GM23338 (cell line): ENCODE data around the gene NCS1. TPM values are rescaled to one million over a fixed set of nuclear protein-coding genes. Genes with fewer than 3 reads are reported as not detected.

Source experiments
- ATAC-seq: fragments of 200-7000 bp; cut with Tn5 transposase; 3 replicates; pipeline ENCODE4 v1.9.1; 2020
- DNase-seq: peaks from one replicate; pipeline ENCODE4 v3.0.0-alpha.2; 2015; ENCODE audit warnings: low spot score
- H2AFZ ChIP-seq: fragments of 200-600 bp; sonication (generic); 2 replicates; pipeline ENCODE4 v1.8.0; 2016; ENCODE audit warnings: antibody characterized with exemption, mild to moderate bottlenecking, moderate library complexity
- H3F3A ChIP-seq: fragments of 200-600 bp; sonication (generic); replicated peaks from 2 replicates; pipeline ENCODE4 v1.8.0; 2017; ENCODE audit warnings: antibody characterized with exemption, mixed run types, low read depth
- H3K27ac ChIP-seq: fragments of 200-600 bp; sonication (generic); 2 replicates; pipeline ENCODE4 v1.6.1; 2016; ENCODE audit warnings: low read depth
- H3K27me3 ChIP-seq: fragments of 200-600 bp; sonication (generic); 2 replicates; pipeline ENCODE4 v1.8.0; 2016; ENCODE audit warnings: mild to moderate bottlenecking, mixed run types, moderate library complexity; ENCODE audit not compliant: insufficient read depth
- H3K36me3 ChIP-seq: fragments of 200-600 bp; sonication (generic); 2 replicates; pipeline ENCODE4 v1.8.0; 2016; ENCODE audit warnings: mild to moderate bottlenecking; ENCODE audit not compliant: insufficient read depth
- H3K4me1 ChIP-seq: fragments of 200-600 bp; sonication (generic); 2 replicates; pipeline ENCODE4 v1.8.0; 2016; ENCODE audit warnings: mild to moderate bottlenecking, moderate library complexity; ENCODE audit not compliant: insufficient read depth
- H3K4me2 ChIP-seq: fragments of 200-600 bp; sonication (generic); 2 replicates; pipeline ENCODE4 v1.7.1; 2017; ENCODE audit warnings: mixed run types
- H3K4me3 ChIP-seq: fragments of 200-600 bp; sonication (generic); 2 replicates; pipeline ENCODE4 v1.6.1; 2016; ENCODE audit warnings: mixed run types
- H3K79me2 ChIP-seq: fragments of 200-600 bp; sonication (generic); replicated peaks from 2 replicates; pipeline ENCODE4 v1.8.0; 2017; ENCODE audit warnings: mild to moderate bottlenecking; ENCODE audit not compliant: insufficient read depth
- H3K9me2 ChIP-seq: fragments of 200-600 bp; sonication (generic); 2 replicates; pipeline ENCODE4 v1.8.0; 2017; ENCODE audit not compliant: insufficient read depth
- H4K20me1 ChIP-seq: fragments of 200-600 bp; sonication (generic); replicated peaks from 2 replicates; pipeline ENCODE4 v1.8.0; 2017; ENCODE audit warnings: mild to moderate bottlenecking; ENCODE audit not compliant: insufficient read depth
- H3K27ac Mint-ChIP-seq: 2 replicates; pipeline ENCODE4 v1.8.0; 2020; ENCODE audit warnings: inconsistent platforms, mild to moderate bottlenecking, moderate library complexity, mixed read lengths
- H3K27me3 Mint-ChIP-seq: 3 replicates; pipeline ENCODE4 v1.8.0; 2022; ENCODE audit warnings: low read depth, mild to moderate bottlenecking, moderate library complexity, mixed read lengths, inconsistent platforms; ENCODE audit not compliant: insufficient read depth, poor library complexity
- H3K36me3 Mint-ChIP-seq: 3 replicates; pipeline ENCODE4 v1.8.0; 2021; ENCODE audit warnings: low read depth, mild to moderate bottlenecking, inconsistent platforms, moderate library complexity, mixed read lengths
- H3K4me1 Mint-ChIP-seq: 3 replicates; pipeline ENCODE4 v1.8.0; 2020; ENCODE audit warnings: mild to moderate bottlenecking, inconsistent platforms, mixed read lengths
- H3K4me3 Mint-ChIP-seq: 3 replicates; pipeline ENCODE4 v1.8.0; 2021; ENCODE audit warnings: moderate library complexity, mild to moderate bottlenecking, inconsistent platforms, mixed read lengths
- H3K9me3 Mint-ChIP-seq: 3 replicates; pipeline ENCODE4 v1.8.0; 2020; ENCODE audit warnings: moderate library complexity, mild to moderate bottlenecking, inconsistent platforms, mixed read lengths
- CREB1 ChIP-seq: fragments of 250-450 bp; sonication (Bioruptor Pico); IDR thresholded peaks from 2 replicates; pipeline ENCODE4 v1.5.0; 2020; ENCODE audit warnings: low read depth, mild to moderate bottlenecking, moderate library complexity
- CTCF ChIP-seq, 2 experiments: fragments of 200-600 bp in 1 of 2; sonication (generic) in 1 of 2; conservative IDR thresholded peaks; 2 replicates each; pipeline versions ENCODE4 v1.5.1 to v1.6.1; 2016 to 2017; ENCODE audit warnings: antibody characterized with exemption in 2 of 2, low read depth in 2 of 2, mild to moderate bottlenecking in 2 of 2, moderate library complexity in 1 of 2
- EZH2 ChIP-seq: fragments of 200-600 bp; sonication (generic); IDR thresholded peaks from one replicate; pipeline ENCODE4 v1.8.0; 2017; ENCODE audit warnings: antibody characterized with exemption, mild to moderate bottlenecking, low read depth; ENCODE audit not compliant: unreplicated experiment
- POLR2AphosphoS5 ChIP-seq: IDR thresholded peaks from 2 replicates; pipeline ENCODE4 v1.6.1; 2016; ENCODE audit warnings: antibody characterized with exemption, low read depth
- ZNF114 ChIP-seq: fragments of 250-450 bp; sonication (Bioruptor Pico); IDR thresholded peaks from 2 replicates; pipeline ENCODE4 v1.5.0; 2020; ENCODE audit warnings: mild to moderate bottlenecking, moderate library complexity
- ZNF462 ChIP-seq: fragments of 250-450 bp; sonication (Bioruptor Pico); IDR thresholded peaks from 2 replicates; pipeline ENCODE4 v1.5.0; 2020; ENCODE audit warnings: mild to moderate bottlenecking, moderate library complexity
- polyA plus RNA-seq: library from polyadenylated mRNA; unstranded; fragments of >200 nt; fragmentation: Nextera tagmentation; extraction: Ambion mirVana; gene quantifications from 2 replicates; pipeline ENCODE4 v1.2.1, GENCODE V29; 2016
- total RNA-seq: library from RNA; depleted of rRNA; stranded (reverse); fragments of >200 nt; shearing (Covaris generic); gene quantifications from 2 replicates; pipeline ENCODE4 v1.2.3, GENCODE V29; 2014

NCS1 gene
- total and polyA plus RNA-seq, 2 experiments from 2014 or later: 8.2 to 34.3 TPM

GRCh38 chr9:130204341-130204740 lies 32.1 kb downstream of the NCS1 start (continued):
- TF ChIP-seq ZNF462: no peak

- Mint-ChIP-seq H3K27ac (0 out of 2 replicates have a peak overlapping the region, but pooled peaks have one; percentile 64), H3K36me3 (no peaks in the 10 kb centered on the region), H3K4me1 (peaks cover 27% of the 10 kb centered on the region), H3K4me3 (no peak overlapping the region), H3K9me3 (no peaks in the 10 kb centered on the region), H3K27me3 (peaks cover 15% of the 10 kb centered on the region)
- H3F3A ChIP-seq: no peaks in the 10 kb centered on the region
- H3K4me1 ChIP-seq: peaks cover 11% of the 10 kb centered on the region; the same call in 1 of the 2 replicates
- no peaks in the 10 kb centered on the region for H3K79me2 ChIP-seq
- H3K27me3 ChIP-seq: no peaks in the 10 kb centered on the region
- ATAC-seq (no peak), DNase-seq (no peak)
- H3K9me2 ChIP-seq: no peaks in the 10 kb centered on the region
- H2AFZ ChIP-seq: no peak overlapping the region
- no peak overlapping the region for H3K27ac ChIP-seq
- no peaks in the 10 kb centered on the region for H4K20me1 ChIP-seq
- H3K4me2 ChIP-seq: no peak overlapping the region
- no peaks in the 10 kb centered on the region for H3K36me3 ChIP-seq
- no peak overlapping the region for H3K4me3 ChIP-seq
- TF ChIP-seq ZNF114 (CRISPR knock-in tag) (no peak), POLR2AphosphoS5 (no peak), EZH2 (no peak)
These were observed 32.8 kb downstream of the NCS1 start for GRCh38 chr9:130204959-130205358.

- Histone ChIP-seq H3F3A (no peaks in the 10 kb centered on the region), H3K4me1 (peaks cover 11% of the 10 kb centered on the region; the same call in 1 of the 2 replicates), H2AFZ (no peak overlapping the region), H3K27ac (no peak overlapping the region), H3K4me3 (no peak overlapping the region), H3K36me3 (no peaks in the 10 kb centered on the region), H3K27me3 (no peaks in the 10 kb centered on the region), H3K4me2 (no peak overlapping the region), H3K9me2 (no peaks in the 10 kb centered on the region), H4K20me1 (no peaks in the 10 kb centered on the region), H3K79me2 (no peaks in the 10 kb centered on the region)
- Mint-ChIP-seq H3K9me3 (no peaks in the 10 kb centered on the region), H3K36me3 (no peaks in the 10 kb centered on the region), H3K4me1 (peaks cover 32% of the 10 kb centered on the region), H3K27me3 (peaks cover 14% of the 10 kb centered on the region), H3K4me3 (no peak overlapping the region), H3K27ac (no peak overlapping the region)
- DNase-seq (no peak), ATAC-seq (no peak)
- no peak for TF ChIP-seq ZNF114 (CRISPR knock-in tag)
- TF ChIP-seq CTCF (conservative IDR thresholded peaks at IDR 0.05; ENCODE audit: low read depth in 2 of 2): no peak
- TF ChIP-seq CREB1 (CRISPR knock-in tag): no peak
These were observed 33.7 kb downstream of the NCS1 start for GRCh38 chr9:130205912-130206311.
